Esophagus squamous epithelium (tissue), 5 donors: Measurements from ENCODE around the gene SH3RF1. TPM values are rescaled to one million over a fixed set of nuclear protein-coding genes. Genes with fewer than 3 reads are reported as not detected.

Experiments used
- DNase-seq: peaks from one replicate; lab custom pipeline; 2025; lab: John Stamatoyannopoulos, UW
- H3K27ac ChIP-seq, 4 donors: fragments of 200-600 bp; sonication (generic); one replicate each; pipeline ENCODE4 v1.5.1; 2016 to 2019; ENCODE audit warnings: mild to moderate bottlenecking in 1 of 4
- H3K27me3 ChIP-seq, 4 donors: fragments of 200-600 bp; sonication (generic); 1 replicate in 3 of 4; 2 replicates in 1 of 4; pipeline versions ENCODE4 v1.5.1 to v1.6.0; 2017 to 2021; ENCODE audit warnings: antibody characterized with exemption in 1 of 4
- H3K36me3 ChIP-seq, 3 donors: fragments of 200-600 bp; sonication (generic); one replicate each; pipeline ENCODE4 v1.5.1; 2016 to 2019
- H3K4me1 ChIP-seq, 3 donors: fragments of 200-600 bp; sonication (generic); one replicate each; pipeline ENCODE4 v1.5.1; 2017 to 2019
- H3K4me3 ChIP-seq, 4 donors: fragments of 200-600 bp; sonication (generic); 1 replicate in 3 of 4; 2 replicates in 1 of 4; pipeline ENCODE4 v1.5.1; 2016 to 2019; ENCODE audit warnings: mild to moderate bottlenecking in 2 of 4, moderate library complexity in 1 of 4
- H3K9me3 ChIP-seq, 3 donors: fragments of 200-600 bp; sonication (generic); one replicate each; pipeline ENCODE4 v1.5.1; 2016 to 2019
- CTCF ChIP-seq, 6 experiments: fragments of 450-650 bp in 4 of 6; fragments of 200-600 bp in 2 of 6; sonication (generic) in 2 of 6; IDR thresholded peaks; one replicate each; pipeline ENCODE4 v1.5.1; 2016 to 2019; ENCODE audit warnings: antibody characterized with exemption in 6 of 6, mild to moderate bottlenecking in 4 of 6, moderate library complexity in 4 of 6
- POLR2A ChIP-seq, 4 donors: fragments of 450-650 bp; IDR thresholded peaks; one replicate each; pipeline ENCODE4 v1.6.1; 2017; ENCODE audit warnings: antibody characterized with exemption in 4 of 4, mild to moderate bottlenecking in 4 of 4, moderate library complexity in 3 of 4
- WGBS, 2 donors: methylation state at CpG; one replicate each; pipeline ENCODE4 v1.1.5; 2018; 5-methylcytosine and 5-hydroxymethylcytosine counted together
- intact Hi-C: fragments of 100-400 bp; cut with DNase I; formaldehyde crosslinking; loops from one replicate; pipeline ENCODE4 v1.15.0; 2022
- total RNA-seq, 4 donors: library from RNA; depleted of rRNA; stranded (reverse); fragments of >200 nt; gene quantifications; one replicate each; pipeline ENCODE4 v1.1.0, GENCODE V29; 2016
- donor health status: DM: yes; HTN: yes; CAD: no.

The SH3RF1 gene
- total RNA-seq, 4 donors from 2014 or later = 3.9 to 9.3 (median 5.7) TPM

GRCh38 chr4:169156392-169156791 is 114.4 kb downstream of the SH3RF1 start:
- Histone ChIP-seq H3K36me3 (peaks cover 0 to 17% (median 0%) of the 10 kb centered on the region in 3 donors), H3K9me3 (no peaks in the 10 kb centered on the region), H3K4me1 (peaks cover 0 to 41% (median 3%) of the 10 kb centered on the region in 3 donors), H3K4me3 (no peak overlapping the region), H3K27ac (no peak overlapping the region), H3K27me3 (no peaks in the 10 kb centered on the region)
- no peak for TF ChIP-seq CTCF (IDR thresholded peaks at IDR 0.05)
- TF ChIP-seq POLR2A (IDR thresholded peaks at IDR 0.05) = no peak
- 94 to 97% methylated on average over 3 of the region's 3 CpGs for WGBS, 2 donors
- no peak for DNase-seq
- intact Hi-C loops = no loop called here

GRCh38 chr4:169154121-169154520 is 116.6 kb downstream of the SH3RF1 start:
- Histone ChIP-seq H3K36me3 (peaks cover 0 to 17% (median 0%) of the 10 kb centered on the region in 3 donors), H3K27me3 (no peaks in the 10 kb centered on the region), H3K9me3 (no peaks in the 10 kb centered on the region), H3K27ac (no peak overlapping the region), H3K4me3 (no peak overlapping the region), H3K4me1 (peaks cover 0 to 21% (median 3%) of the 10 kb centered on the region in 3 donors)
- no peak for DNase-seq
- 26 to 42% methylated on average over 2 of the region's 2 CpGs for WGBS, 2 donors
- no peak for TF ChIP-seq CTCF (IDR thresholded peaks at IDR 0.05)
- no peak for TF ChIP-seq POLR2A (IDR thresholded peaks at IDR 0.05)
- intact Hi-C loops = no loop called here

GRCh38 chr4:169153481-169154087 is 117.2 kb downstream of the SH3RF1 start:
- Histone ChIP-seq H3K36me3 (peaks cover 0 to 17% (median 0%) of the 10 kb centered on the region in 3 donors), H3K4me3 (no peak overlapping the region), H3K27ac (no peak overlapping the region), H3K9me3 (no peaks in the 10 kb centered on the region), H3K27me3 (no peaks in the 10 kb centered on the region), H3K4me1 (peaks cover 0 to 21% (median 3%) of the 10 kb centered on the region in 3 donors)
- no peak for TF ChIP-seq CTCF (IDR thresholded peaks at IDR 0.05)
- TF ChIP-seq POLR2A (IDR thresholded peaks at IDR 0.05) = no peak
- WGBS, 2 donors = 28 to 64% methylated on average over 2 of the region's 2 CpGs
- DNase-seq = no peak
- intact Hi-C loops = no loop called here

GRCh38 chr4:169152899-169153298 is 117.9 kb downstream of the SH3RF1 start:
- peaks cover 0 to 17% (median 0%) of the 10 kb centered on the region in 3 donors for H3K36me3 ChIP-seq
- H3K27me3 ChIP-seq = no peaks in the 10 kb centered on the region
- TF ChIP-seq CTCF (IDR thresholded peaks at IDR 0.05) = peak in 2 of 6 experiments; percentile 6 to 29
- TF ChIP-seq POLR2A (IDR thresholded peaks at IDR 0.05) = no peak
- H3K4me1 ChIP-seq = peaks cover 0 to 21% (median 3%) of the 10 kb centered on the region in 3 donors
- no peak overlapping the region for H3K27ac ChIP-seq
- no peak for DNase-seq
- intact Hi-C loops = no loop called here
- no peak overlapping the region for H3K4me3 ChIP-seq
- WGBS, 2 donors = 76% methylated on average over 4 of the region's 4 CpGs
- H3K9me3 ChIP-seq = no peaks in the 10 kb centered on the region

- intact Hi-C loops = no loop called here
- no peak for DNase-seq
Measured at GRCh38 chr4:169152098-169152497, 118.7 kb downstream of the SH3RF1 start.

More at GRCh38 chr4:169152098-169152497, 118.7 kb downstream of the SH3RF1 start:
- no peak overlapping the region for H3K4me3 ChIP-seq
- peaks cover 0 to 17% (median 0%) of the 10 kb centered on the region in 3 donors for H3K36me3 ChIP-seq
- H3K4me1 ChIP-seq = peaks cover 0 to 21% (median 3%) of the 10 kb centered on the region in 3 donors
- no peak overlapping the region for H3K27ac ChIP-seq
- H3K27me3 ChIP-seq = no peaks in the 10 kb centered on the region
- no peaks in the 10 kb centered on the region for H3K9me3 ChIP-seq
- TF ChIP-seq CTCF (IDR thresholded peaks at IDR 0.05) (no peak), POLR2A (IDR thresholded peaks at IDR 0.05) (no peak)
- WGBS, 2 donors = 96 to 97% methylated on average over 3 of the region's 3 CpGs
